ENCODE measurements around the gene KCTD1. TPM values are rescaled to one million over a fixed set of nuclear protein-coding genes. Genes with fewer than 3 reads are reported as not detected.
"Not testable (repeated sequence)": the region's sequence is repeated elsewhere in the genome, so short reads cannot be mapped to it uniquely, and the experiment has no call there.

Gene KCTD1
- total and polyA plus RNA-seq, 2 experiments from 2014 or later = 5.4 to 13.8 TPM

DNA sequence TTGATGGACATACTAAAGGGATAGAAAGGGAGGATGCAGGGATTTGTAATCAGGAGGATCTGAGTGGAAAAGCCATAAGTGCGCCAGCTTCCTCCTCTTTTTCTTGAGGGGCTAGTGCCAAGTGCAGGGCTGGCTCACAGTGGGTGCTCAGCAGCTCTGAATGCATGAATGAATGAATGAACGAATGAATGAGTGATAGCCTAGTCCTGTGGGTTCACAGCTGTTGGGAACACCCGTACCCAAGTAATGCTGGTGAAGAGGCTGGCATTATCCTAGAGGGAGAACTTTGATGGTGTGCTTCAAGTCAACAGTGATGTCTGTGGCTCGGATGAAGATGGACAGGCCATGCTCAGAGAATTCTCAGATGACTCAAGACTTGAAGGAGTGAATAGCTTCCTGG is 108.8 kb downstream of the KCTD1 start:
- TF ChIP-seq, protein P1, sequence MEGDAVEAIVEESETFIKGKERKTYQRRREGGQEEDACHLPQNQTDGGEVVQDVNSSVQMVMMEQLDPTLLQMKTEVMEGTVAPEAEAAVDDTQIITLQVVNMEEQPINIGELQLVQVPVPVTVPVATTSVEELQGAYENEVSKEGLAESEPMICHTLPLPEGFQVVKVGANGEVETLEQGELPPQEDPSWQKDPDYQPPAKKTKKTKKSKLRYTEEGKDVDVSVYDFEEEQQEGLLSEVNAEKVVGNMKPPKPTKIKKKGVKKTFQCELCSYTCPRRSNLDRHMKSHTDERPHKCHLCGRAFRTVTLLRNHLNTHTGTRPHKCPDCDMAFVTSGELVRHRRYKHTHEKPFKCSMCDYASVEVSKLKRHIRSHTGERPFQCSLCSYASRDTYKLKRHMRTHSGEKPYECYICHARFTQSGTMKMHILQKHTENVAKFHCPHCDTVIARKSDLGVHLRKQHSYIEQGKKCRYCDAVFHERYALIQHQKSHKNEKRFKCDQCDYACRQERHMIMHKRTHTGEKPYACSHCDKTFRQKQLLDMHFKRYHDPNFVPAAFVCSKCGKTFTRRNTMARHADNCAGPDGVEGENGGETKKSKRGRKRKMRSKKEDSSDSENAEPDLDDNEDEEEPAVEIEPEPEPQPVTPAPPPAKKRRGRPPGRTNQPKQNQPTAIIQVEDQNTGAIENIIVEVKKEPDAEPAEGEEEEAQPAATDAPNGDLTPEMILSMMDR (IDR thresholded peaks at IDR 0.05; ENCODE audit: poor library complexity) = no peak
- TF ChIP-seq EZH2phosphoT487 (IDR thresholded peaks at IDR 0.05; ENCODE audit: low read depth, severe bottlenecking, unreplicated experiment) = no peak
- no peak for TF ChIP-seq EZH2 (IDR thresholded peaks at IDR 0.05; ENCODE audit: borderline replicate concordance)
- Histone ChIP-seq H3K27me3 (no peaks in the 10 kb centered on the region), H3K4me3 (no peak overlapping the region), H3K27ac (no peak overlapping the region), H4K20me1 (ENCODE audit: insufficient read depth, poor library complexity, severe bottlenecking) (no peaks in the 10 kb centered on the region), H2AFZ (no peak overlapping the region), H3K9me2 (replicated peaks; ENCODE audit: insufficient read depth) (no peaks in the 10 kb centered on the region), H3K4me2 (no peak overlapping the region), H3K9me3 (ENCODE audit: low read depth) (no peaks in the 10 kb centered on the region), H3K79me2 (no peaks in the 10 kb centered on the region), H3K4me1 (ENCODE audit: insufficient read depth) (no peaks in the 10 kb centered on the region), H3K36me3 (replicated peaks; ENCODE audit: insufficient read depth, low read depth) (no peaks in the 10 kb centered on the region)
- 96% methylated on average over 4 of the region's 4 CpGs for WGBS (ENCODE audit: low lambda C conversion rate, missing lambda C conversion rate)
- no peak for DNase-seq (ENCODE audit: low spot score)

DNA sequence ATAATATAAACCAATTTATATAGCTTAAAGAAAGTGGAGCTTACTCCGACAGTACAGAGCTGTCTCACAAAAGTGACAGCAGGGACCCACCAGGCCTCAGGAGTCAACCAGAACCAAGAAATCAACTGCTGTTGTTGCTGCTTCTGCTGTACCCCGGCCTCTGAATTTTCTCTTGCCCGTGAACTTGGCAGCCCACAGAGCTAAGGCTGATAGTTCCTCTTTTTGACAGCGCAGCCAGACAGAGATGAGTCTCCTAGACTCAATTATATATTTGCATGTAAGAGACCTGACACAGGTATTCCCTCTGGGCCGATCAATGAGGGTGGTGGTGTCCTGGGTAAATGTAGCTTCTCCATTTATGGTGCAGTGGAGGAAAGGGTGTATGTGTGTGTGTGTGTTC is 109.4 kb downstream of the KCTD1 start:
- H3K4me1 ChIP-seq (ENCODE audit: insufficient read depth) = no peaks in the 10 kb centered on the region
- H3K4me2 ChIP-seq = no peak overlapping the region
- TF ChIP-seq, protein P1 (IDR thresholded peaks at IDR 0.05; ENCODE audit: poor library complexity) = no peak
- TF ChIP-seq EZH2phosphoT487 (IDR thresholded peaks at IDR 0.05; ENCODE audit: low read depth, severe bottlenecking, unreplicated experiment) (no peak), EZH2 (IDR thresholded peaks at IDR 0.05; ENCODE audit: borderline replicate concordance) (no peak)
- H3K4me3 ChIP-seq = no peak overlapping the region
- no peaks in the 10 kb centered on the region for H3K79me2 ChIP-seq
- 94% methylated on average over 5 of the region's 5 CpGs for WGBS (ENCODE audit: low lambda C conversion rate, missing lambda C conversion rate)
- no peaks in the 10 kb centered on the region for H3K9me3 ChIP-seq (ENCODE audit: low read depth)
- H2AFZ ChIP-seq = no peak overlapping the region
- H3K9me2 ChIP-seq (replicated peaks; ENCODE audit: insufficient read depth) = no peaks in the 10 kb centered on the region
- H3K27me3 ChIP-seq = no peaks in the 10 kb centered on the region
- no peaks in the 10 kb centered on the region for H3K36me3 ChIP-seq (replicated peaks; ENCODE audit: insufficient read depth, low read depth)
- no peaks in the 10 kb centered on the region for H4K20me1 ChIP-seq (ENCODE audit: insufficient read depth, poor library complexity, severe bottlenecking)
- DNase-seq (ENCODE audit: low spot score) = no peak
- no peak overlapping the region for H3K27ac ChIP-seq

DNA sequence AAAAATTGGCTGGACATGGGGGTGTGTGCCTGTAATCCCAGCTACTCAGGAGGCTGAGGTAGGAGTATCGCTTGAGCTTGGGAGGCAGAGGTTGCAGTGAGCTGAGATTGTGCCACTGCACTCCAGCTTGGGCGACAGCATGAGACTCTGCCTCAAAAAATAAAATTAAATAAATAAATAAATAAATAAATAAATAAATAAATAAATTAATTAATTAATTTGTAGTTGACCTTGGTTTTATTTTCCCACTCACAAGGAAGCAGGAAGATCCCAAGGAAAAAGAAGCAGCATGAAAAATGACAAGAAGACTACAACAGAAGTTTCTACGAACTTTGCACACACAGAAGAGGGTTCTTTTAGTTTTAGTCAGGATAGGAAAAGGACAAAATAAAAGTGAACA is 110.7 kb downstream of the KCTD1 start:
- not testable (repeated sequence) for H3K27me3 ChIP-seq; H2AFZ ChIP-seq; H3K9me2 ChIP-seq (replicated peaks; ENCODE audit: insufficient read depth); H3K9me3 ChIP-seq (ENCODE audit: low read depth); H3K4me1 ChIP-seq (ENCODE audit: insufficient read depth); H3K4me2 ChIP-seq; H3K36me3 ChIP-seq (replicated peaks; ENCODE audit: insufficient read depth, low read depth); H3K27ac ChIP-seq; H3K4me3 ChIP-seq; H3K79me2 ChIP-seq; DNase-seq (ENCODE audit: low spot score); H4K20me1 ChIP-seq (ENCODE audit: insufficient read depth, poor library complexity, severe bottlenecking)
- WGBS (ENCODE audit: low lambda C conversion rate, missing lambda C conversion rate) = 94% methylated on average over 3 of the region's 3 CpGs

- DNase-seq (ENCODE audit: low spot score) = peak; percentile 35
- Histone ChIP-seq H3K79me2 (no peaks in the 10 kb centered on the region), H3K27me3 (no peaks in the 10 kb centered on the region), H3K27ac (no peak overlapping the region), H3K4me1 (ENCODE audit: insufficient read depth) (no peaks in the 10 kb centered on the region), H3K4me3 (no peak overlapping the region), H3K36me3 (replicated peaks; ENCODE audit: insufficient read depth, low read depth) (no peaks in the 10 kb centered on the region), H3K4me2 (no peak overlapping the region), H2AFZ (no peak overlapping the region), H3K9me2 (replicated peaks; ENCODE audit: insufficient read depth) (no peaks in the 10 kb centered on the region), H4K20me1 (ENCODE audit: insufficient read depth, poor library complexity, severe bottlenecking) (no peaks in the 10 kb centered on the region), H3K9me3 (ENCODE audit: low read depth) (no peaks in the 10 kb centered on the region)
- TF ChIP-seq EZH2 (IDR thresholded peaks at IDR 0.05; ENCODE audit: borderline replicate concordance) = no peak
- TF ChIP-seq, protein P1 (IDR thresholded peaks at IDR 0.05; ENCODE audit: poor library complexity) = no peak
- no peak for TF ChIP-seq EZH2phosphoT487 (IDR thresholded peaks at IDR 0.05; ENCODE audit: low read depth, severe bottlenecking, unreplicated experiment)
- WGBS (ENCODE audit: low lambda C conversion rate, missing lambda C conversion rate) = 84% methylated on average over 11 of the region's 11 CpGs
Observed at GRCh38 chr18:26436176-26437051, 111.9 kb downstream of the KCTD1 start.
